ENCODE measurements around the gene SPSB1.

DNA sequence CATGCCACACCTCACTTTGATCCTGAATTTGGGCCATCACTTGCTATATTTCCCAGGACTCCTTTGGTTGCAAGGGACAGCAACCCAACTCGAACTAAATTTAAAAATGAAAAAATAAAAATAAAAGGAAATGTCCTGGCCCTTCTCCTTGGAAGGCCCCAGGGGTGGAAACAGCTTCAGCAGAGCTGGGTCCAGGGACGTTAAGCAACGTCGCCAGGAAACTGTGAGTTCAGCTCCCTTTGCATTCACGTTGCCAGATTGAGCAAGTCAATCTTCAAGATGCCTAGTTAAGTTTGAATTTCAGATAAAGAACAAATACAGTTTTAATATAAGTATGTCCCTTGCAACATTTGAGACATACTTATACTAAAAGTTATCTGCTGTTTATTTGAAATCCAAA is 14.6 kb upstream of the SPSB1 start:
- TF ChIP-seq POLR2A (IDR thresholded peaks at IDR 0.05) (no peak), POLR2AphosphoS5 (IDR thresholded peaks at IDR 0.05) (no peak)
- TF ChIP-seq, protein P1, sequence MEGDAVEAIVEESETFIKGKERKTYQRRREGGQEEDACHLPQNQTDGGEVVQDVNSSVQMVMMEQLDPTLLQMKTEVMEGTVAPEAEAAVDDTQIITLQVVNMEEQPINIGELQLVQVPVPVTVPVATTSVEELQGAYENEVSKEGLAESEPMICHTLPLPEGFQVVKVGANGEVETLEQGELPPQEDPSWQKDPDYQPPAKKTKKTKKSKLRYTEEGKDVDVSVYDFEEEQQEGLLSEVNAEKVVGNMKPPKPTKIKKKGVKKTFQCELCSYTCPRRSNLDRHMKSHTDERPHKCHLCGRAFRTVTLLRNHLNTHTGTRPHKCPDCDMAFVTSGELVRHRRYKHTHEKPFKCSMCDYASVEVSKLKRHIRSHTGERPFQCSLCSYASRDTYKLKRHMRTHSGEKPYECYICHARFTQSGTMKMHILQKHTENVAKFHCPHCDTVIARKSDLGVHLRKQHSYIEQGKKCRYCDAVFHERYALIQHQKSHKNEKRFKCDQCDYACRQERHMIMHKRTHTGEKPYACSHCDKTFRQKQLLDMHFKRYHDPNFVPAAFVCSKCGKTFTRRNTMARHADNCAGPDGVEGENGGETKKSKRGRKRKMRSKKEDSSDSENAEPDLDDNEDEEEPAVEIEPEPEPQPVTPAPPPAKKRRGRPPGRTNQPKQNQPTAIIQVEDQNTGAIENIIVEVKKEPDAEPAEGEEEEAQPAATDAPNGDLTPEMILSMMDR (IDR thresholded peaks at IDR 0.05), result no peak

Data from prostate gland (tissue), 2 donors.